Measurements from ENCODE around the gene KRT40.
"Not testable (repeated sequence)": the region's sequence is repeated elsewhere in the genome, so short reads cannot be mapped to it uniquely, and the experiment has no call there.

Gene KRT40

DNA sequence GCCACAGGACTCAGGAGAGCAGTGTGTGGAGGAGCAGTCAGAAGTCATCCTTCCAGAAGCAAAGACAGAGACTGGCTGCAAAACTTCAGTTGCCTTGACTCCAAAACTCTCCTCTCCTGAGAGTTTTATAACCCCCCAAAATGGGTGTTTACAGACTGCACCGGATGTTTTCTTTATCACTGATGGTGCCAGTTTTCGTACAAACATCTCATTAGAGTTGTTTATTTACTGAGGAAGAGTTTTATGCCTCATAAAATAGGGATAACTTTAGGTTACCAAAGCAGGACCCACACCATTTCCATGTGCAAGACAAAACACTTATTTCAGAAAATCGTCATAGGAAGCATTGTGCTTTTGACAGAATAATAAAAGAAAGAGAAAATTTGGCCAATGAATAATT, at the start of gene KRT40:
TSS of gene KRT40 (minus strand) at position 101 of the 400 bp plus-strand sequence. CDS start at position 48, 53 bp downstream.
- no peak for DNase-seq

DNA sequence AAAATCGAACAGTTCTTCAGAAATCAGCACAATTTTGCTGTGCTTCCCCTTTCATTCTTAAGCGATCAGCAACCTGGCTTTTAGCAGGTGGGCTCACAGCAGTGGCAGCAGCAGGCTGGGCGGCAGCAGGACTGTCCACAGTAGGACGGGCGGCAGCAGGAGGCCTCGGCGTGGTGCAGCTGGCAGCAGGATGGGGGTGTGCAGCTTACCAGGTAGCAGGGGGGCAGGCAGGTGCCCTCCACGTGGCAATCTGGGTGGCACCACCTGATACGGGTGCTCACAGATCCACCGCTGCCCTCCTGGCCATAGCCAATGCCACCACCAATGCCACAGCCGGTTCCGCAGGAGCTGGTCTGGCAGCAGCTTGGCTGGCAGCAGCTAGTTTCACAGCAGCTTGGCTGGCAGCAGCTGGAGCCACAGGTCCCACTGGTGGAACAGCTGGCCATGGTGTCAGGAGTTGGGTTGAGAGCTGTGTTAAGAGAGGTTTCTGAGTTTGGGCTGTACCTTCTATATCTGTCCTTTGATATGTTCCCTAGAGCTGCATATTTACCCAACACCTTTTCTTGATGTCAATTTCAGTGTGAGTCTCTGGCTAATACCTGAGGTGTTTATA, 45.6 kb upstream of the KRT40 start, which contains the start of gene KRTAP1-4:
TSS of gene KRTAP1-4 (minus strand) at position 563 of the 613 bp plus-strand sequence. CDS start at position 446, 117 bp downstream.
- DNase-seq = no peak

DNA sequence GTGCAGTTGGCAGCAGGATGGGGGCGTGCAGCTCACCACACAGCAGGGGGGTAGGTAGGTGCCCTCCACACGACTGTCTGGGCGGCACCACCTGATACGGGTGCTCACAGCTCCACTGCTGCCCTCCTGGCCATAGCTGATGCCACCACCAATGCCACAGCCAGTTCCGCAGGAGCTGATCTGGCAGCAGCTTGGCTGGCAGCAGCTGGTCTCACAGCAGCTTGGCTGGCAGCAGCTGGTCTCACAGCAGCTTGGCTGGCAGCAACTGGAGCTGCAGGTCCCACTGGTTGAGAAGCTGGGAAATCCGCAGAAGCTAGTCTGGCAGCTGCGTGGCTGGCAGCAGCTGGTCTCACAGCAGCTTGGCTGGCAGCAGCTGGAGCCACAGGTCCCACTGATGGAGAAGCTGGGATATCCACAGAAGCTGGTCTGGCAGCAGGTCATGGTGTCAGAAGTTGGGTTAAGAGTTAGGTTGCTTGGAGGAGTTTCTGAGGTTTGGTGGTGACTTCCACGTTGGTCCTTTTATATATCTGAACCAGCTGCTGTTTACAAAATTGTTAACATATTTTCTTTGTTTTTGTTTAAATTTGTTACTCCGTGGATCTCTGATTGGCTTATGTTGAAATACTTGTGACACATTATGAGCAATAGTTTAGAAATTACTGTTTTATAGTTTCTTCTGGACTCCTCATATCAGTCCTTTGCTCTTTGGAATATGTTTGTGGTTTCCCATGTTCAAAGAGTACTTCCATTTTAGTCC, 42.8 kb upstream of the KRT40 start, which contains the start of gene KRTAP1-5:
TSS of gene KRTAP1-5 (minus strand) at position 494 of the 757 bp plus-strand sequence. CDS start at position 441, 53 bp downstream.
- peak; percentile 90 for DNase-seq

- no peak for DNase-seq
Observed at GRCh38 chr17:41024697-41025096, 40.6 kb upstream of the KRT40 start.

DNA sequence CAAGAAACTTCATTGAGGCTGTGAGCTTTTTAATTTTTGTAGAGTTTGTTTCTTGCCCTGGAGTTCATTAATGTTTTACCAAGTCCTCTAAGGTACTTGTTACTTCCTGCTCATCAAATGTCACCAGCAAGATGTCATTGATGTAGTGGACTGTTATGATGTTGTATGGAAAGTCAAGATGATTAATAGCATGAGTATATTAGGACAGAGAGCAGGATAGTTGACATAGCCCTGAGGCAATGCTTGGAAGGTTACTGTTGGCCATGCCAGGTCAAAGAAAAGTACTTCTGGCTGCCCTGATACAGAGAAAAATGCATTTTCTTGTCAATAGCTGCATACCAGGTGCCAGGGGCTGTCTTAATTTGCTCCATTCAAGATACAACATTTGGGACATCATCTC, 36.2 kb upstream of the KRT40 start:
- DNase-seq = peak; percentile 32

DNA sequence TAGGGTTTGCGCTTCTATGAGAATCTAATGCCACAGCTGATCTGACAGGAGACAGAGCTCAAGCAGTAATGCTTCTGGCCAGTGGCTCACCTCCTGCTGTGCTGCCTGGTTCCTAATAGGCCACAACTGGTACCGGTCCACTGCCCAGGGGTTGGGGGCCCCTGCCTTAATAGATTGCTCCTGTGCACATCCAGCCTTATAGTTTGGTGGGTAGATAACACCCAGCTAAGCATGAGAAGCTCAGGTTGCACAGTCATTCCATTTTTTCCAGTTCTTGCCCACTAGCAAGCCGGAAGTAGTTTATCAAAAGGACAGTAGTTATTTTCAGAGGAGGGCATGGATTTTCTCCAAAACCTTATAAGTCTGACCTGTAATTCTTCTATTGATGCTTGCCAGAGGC, 35.3 kb upstream of the KRT40 start:
- DNase-seq = no peak

GRCh38 chr17:41018541-41018940, 34.4 kb upstream of the KRT40 start:
- DNase-seq = no peak

- DNase-seq = no peak
Observed at GRCh38 chr17:41016578-41017215, 32.6 kb upstream of the KRT40 start.

GRCh38 chr17:41015454-41015853, 31.3 kb upstream of the KRT40 start:
- no peak for DNase-seq

DNA sequence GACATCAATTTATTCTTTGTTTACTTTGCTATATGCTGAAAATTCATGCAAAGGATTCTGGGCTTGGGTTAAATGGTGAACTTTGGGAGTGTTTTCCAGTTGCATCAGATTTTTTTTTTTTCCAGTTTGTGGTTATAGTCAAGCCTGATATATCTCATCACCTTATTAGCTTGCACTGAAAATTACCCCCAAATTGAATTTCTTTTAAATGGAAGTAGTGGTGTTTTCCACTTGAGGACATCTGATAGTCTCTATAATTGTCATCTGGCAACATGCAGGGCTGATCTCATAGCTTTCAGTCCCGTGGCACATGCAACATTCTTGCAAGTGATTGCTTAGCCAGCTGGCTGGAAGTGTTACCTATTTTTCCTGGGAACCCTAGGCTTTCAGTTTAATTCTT, 29.5 kb upstream of the KRT40 start:
- peak; percentile 51 for DNase-seq

DNA sequence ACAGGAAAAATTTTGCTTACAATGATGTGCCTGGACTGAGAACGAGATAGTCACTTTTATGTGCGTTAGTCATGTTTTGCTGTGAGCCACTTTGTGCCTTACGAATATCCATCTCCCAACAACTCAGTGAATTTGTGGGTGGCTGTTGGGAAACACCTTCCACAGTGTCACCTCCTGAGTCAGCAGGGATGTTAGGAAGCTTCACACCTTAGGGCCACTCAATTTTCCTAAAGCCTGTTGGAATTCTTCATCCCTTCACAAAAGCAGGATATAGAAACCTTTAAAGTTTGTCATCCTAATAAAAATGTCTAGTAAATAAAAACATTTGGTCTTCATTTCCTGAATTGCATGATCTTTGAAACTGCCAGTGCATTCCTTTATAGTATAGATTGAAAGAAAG, 29.1 kb upstream of the KRT40 start:
- DNase-seq = peak; percentile 70

GRCh38 chr17:41012326-41013120, 28.4 kb upstream of the KRT40 start:
- no peak for DNase-seq

GRCh38 chr17:41010441-41010840, 26.3 kb upstream of the KRT40 start:
- DNase-seq = no peak

DNA sequence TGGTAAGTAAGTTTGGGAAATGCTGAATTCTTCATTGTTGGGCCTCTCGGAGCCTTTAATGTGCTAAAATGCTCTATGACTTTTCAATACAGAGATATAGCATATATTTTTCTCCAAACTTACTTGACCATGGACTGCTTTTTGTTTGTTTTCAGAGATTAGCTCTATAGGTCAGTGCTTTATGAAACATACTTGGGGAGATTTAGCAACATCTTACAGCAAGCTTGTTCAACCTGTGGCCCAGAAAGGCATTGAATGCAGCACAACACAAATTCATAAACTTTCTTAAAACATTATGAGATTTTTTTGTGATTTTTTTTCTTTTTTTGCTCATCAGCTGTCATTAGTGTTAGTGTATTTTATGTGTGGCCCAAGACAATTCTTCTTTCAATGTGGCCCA, 25.8 kb upstream of the KRT40 start:
- DNase-seq = no peak

GRCh38 chr17:41009301-41009760, 25.2 kb upstream of the KRT40 start:
- DNase-seq = no peak

- no peak for DNase-seq
Observed at GRCh38 chr17:41008811-41009210, 24.7 kb upstream of the KRT40 start, which contains the start of gene KRTAP3-1. Gene KRTAP3-1 (minus strand): TSS chr17:41009128. CDS start chr17:41009074, 54 bp downstream.

DNA sequence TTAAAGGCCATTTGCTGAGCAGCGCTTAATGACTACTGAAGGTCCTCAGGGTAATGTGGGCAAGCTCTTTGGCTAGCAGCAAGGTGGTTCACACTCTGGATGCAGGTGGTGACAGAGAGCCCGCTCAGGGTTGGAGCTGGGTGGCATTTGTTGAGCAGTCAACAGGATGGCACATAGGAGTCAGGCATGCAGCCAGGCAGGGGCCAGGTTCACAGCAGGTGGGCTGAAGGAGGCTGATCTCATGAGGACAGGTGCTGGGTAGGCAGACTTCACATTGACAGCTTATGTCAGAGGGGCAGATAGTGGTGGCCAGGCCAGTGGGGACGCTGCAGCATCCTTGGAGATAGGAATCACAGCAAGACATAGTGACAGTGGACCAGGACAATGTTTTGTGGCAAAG, 20.3 kb upstream of the KRT40 start:
- no peak for DNase-seq

GRCh38 chr17:41003926-41004325, 19.8 kb upstream of the KRT40 start:
- DNase-seq = no peak

GRCh38 chr17:41002814-41003213, 18.7 kb upstream of the KRT40 start:
- DNase-seq = peak; percentile 31

- no peak for DNase-seq
Observed at GRCh38 chr17:41001795-41002194, 17.7 kb upstream of the KRT40 start.

DNA sequence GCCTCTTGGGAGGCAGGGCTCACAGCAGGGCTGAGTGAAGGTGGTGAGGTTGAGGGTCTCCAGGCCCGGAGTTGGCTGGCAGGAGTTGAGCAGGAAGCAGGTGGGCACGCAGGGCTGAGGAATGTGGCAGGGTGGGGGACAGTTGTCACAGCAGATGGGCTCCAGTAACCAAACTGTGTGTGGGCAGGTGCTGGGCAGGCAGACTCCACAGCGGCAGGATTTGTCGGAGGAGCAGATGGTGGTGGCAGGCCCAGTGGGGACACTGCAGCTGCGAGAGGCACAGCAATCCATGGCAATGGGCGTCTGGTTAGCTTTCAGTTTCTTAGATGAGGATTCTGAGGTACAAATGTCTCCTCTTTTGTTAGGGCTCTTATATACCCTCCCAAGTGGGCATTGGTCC, 15.4 kb upstream of the KRT40 start, which contains the start of gene KRTAP3-2:
TSS of gene KRTAP3-2 (minus strand) at position 344 of the 400 bp plus-strand sequence. CDS start at position 291, 53 bp downstream.
- not testable (repeated sequence) for DNase-seq

DNA sequence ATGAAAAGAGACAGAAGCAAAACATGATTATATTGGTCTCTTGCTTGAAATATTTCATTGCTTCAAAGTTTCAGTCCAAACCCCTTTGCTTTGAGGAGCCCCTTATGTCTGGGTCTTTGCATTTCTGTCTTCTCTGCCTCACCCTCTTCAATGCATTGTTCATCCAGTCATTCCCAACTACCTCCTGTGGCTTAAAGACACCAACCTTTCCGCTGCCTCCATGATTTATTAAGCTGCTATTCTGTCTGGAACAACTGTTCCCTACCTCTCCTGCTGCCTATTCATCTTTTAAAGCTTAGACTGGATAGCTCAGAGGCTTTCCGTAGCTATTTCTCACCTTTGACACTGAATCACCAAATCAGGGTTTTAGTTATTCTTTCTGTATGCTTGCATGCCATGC, 13.2 kb upstream of the KRT40 start:
- no peak for DNase-seq

GRCh38 chr17:40996829-40997228, 12.7 kb upstream of the KRT40 start:
- DNase-seq = no peak

Measured in EL (cell line).